ENCODE measurements around the gene PTPN1. TPM values are rescaled to one million over a fixed set of nuclear protein-coding genes. Genes with fewer than 3 reads are reported as not detected.

PTPN1 gene
- polyA plus RNA-seq, 3 donors, result 12.4 to 21.4 (median 19.1) TPM

DNA sequence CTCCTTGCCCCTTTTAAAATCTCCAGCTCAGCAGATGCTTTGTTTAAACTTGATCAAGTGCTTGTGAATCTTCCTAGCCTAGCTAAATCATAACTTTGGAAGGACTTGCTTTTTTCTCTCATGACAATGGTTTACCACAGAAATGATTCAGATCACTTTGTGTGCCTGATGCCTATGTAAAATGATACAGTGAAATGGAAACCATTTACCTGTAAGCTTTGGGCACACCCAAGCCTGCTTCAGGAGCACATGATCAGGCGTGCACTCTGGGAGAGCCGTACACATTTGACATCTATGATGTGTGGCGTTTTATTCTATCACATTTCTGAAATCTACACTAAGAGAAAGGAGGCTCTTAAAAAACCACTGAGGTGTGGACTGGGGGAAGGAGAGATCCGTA is 41.1 kb downstream of the PTPN1 start:
- Histone ChIP-seq H2AFZ (ENCODE audit: insufficient read depth, low read depth, low read length, poor library complexity, severe bottlenecking) (no peak overlapping the region), H3K4me3 (replicated peaks in 1 of 3; ENCODE audit: low read depth in 2 of 3, low read length in 3 of 3) (no peak overlapping the region), H3K9me3 (replicated peaks in 1 of 2; ENCODE audit: control insufficient read depth in 1 of 2, insufficient read depth in 1 of 2, low read length in 2 of 2) (no peaks in the 10 kb centered on the region), H4K20me1 (ENCODE audit: insufficient read depth, low read length) (peaks cover 88% of the 10 kb centered on the region), H3K9ac (ENCODE audit: insufficient read depth, low read length, poor library complexity, severe bottlenecking) (no peak overlapping the region), H3K36me3 (replicated peaks in 1 of 2; ENCODE audit: control insufficient read depth in 1 of 2, insufficient read depth in 2 of 2, low read length in 2 of 2) (peaks cover 5 to 32% of the 10 kb centered on the region in 2 donors), H3K27ac (ENCODE audit: low read depth in 1 of 2, low read length in 2 of 2) (no peak overlapping the region), H3K4me2 (replicated peaks; ENCODE audit: extremely low read depth, low read length, poor library complexity, severe bottlenecking) (no peak overlapping the region), H3K4me1 (ENCODE audit: control insufficient read depth in 1 of 2, insufficient read depth in 2 of 2, low read length in 2 of 2) (peaks cover 17 to 22% of the 10 kb centered on the region in 2 donors), H3K79me2 (ENCODE audit: insufficient read depth, low read length) (peaks cover 87% of the 10 kb centered on the region), H3K27me3 (ENCODE audit: control insufficient read depth in 2 of 2, insufficient read depth in 2 of 2, low read length in 2 of 2) (no peaks in the 10 kb centered on the region)
- TF ChIP-seq CTCF (IDR thresholded peaks at IDR 0.05), result no peak
- WGBS (ENCODE audit: insufficient coverage), result 100% methylated on average over 1 of the region's 4 CpGs
- peak overlapping the region in 1 of 7 donors; percentile 12 for H3K27ac Mint-ChIP-seq
- intact Hi-C loops (cut with micrococcal nuclease), result no loop called here
- peaks cover 16 to 27% of the 10 kb centered on the region in 2 donors for H3K36me3 Mint-ChIP-seq
- no peak for DNase-seq
- peaks cover 20% of the 10 kb centered on the region for H3K4me1 Mint-ChIP-seq
- H3K27me3 Mint-ChIP-seq (ENCODE audit: low read depth in 3 of 3), result no peaks in the 10 kb centered on the region
- no peaks in the 10 kb centered on the region for H3K9me3 Mint-ChIP-seq
- no peak overlapping the region for H3K4me3 Mint-ChIP-seq

GRCh38 chr20:50552979-50553378 is 42.8 kb downstream of the PTPN1 start:
- H3K27me3 ChIP-seq (ENCODE audit: control insufficient read depth in 2 of 2, insufficient read depth in 2 of 2, low read length in 2 of 2), result no peaks in the 10 kb centered on the region
- no peak overlapping the region for H3K4me3 ChIP-seq (replicated peaks in 1 of 3; ENCODE audit: low read depth in 2 of 3, low read length in 3 of 3)
- 92% methylated on average over 3 of the region's 3 CpGs for WGBS (ENCODE audit: insufficient coverage)
- H4K20me1 ChIP-seq (ENCODE audit: insufficient read depth, low read length), result peaks cover 87% of the 10 kb centered on the region
- no peak for DNase-seq
- H3K27me3 Mint-ChIP-seq (ENCODE audit: low read depth in 3 of 3), result no peaks in the 10 kb centered on the region
- no peak overlapping the region for H3K4me2 ChIP-seq (replicated peaks; ENCODE audit: extremely low read depth, low read length, poor library complexity, severe bottlenecking)
- intact Hi-C loops (cut with micrococcal nuclease), result no loop called here
- peaks cover 27 to 35% of the 10 kb centered on the region in 2 donors for H3K36me3 Mint-ChIP-seq
- H2AFZ ChIP-seq (ENCODE audit: insufficient read depth, low read depth, low read length, poor library complexity, severe bottlenecking), result no peak overlapping the region
- H3K79me2 ChIP-seq (ENCODE audit: insufficient read depth, low read length), result peaks cover 93% of the 10 kb centered on the region
- no peaks in the 10 kb centered on the region for H3K9me3 Mint-ChIP-seq
- no peak for TF ChIP-seq CTCF (IDR thresholded peaks at IDR 0.05)
- no peaks in the 10 kb centered on the region for H3K9me3 ChIP-seq (replicated peaks in 1 of 2; ENCODE audit: control insufficient read depth in 1 of 2, insufficient read depth in 1 of 2, low read length in 2 of 2)
- H3K9ac ChIP-seq (ENCODE audit: insufficient read depth, low read length, poor library complexity, severe bottlenecking), result no peak overlapping the region
- no peak overlapping the region for H3K4me3 Mint-ChIP-seq
- peaks cover 7 to 40% of the 10 kb centered on the region in 2 donors for H3K36me3 ChIP-seq (replicated peaks in 1 of 2; ENCODE audit: control insufficient read depth in 1 of 2, insufficient read depth in 2 of 2, low read length in 2 of 2)
- peaks cover 4 to 6% of the 10 kb centered on the region in 2 donors for H3K4me1 ChIP-seq (ENCODE audit: control insufficient read depth in 1 of 2, insufficient read depth in 2 of 2, low read length in 2 of 2)
- no peak overlapping the region for H3K27ac ChIP-seq (ENCODE audit: low read depth in 1 of 2, low read length in 2 of 2)
- peaks cover 9% of the 10 kb centered on the region for H3K4me1 Mint-ChIP-seq
- no peak overlapping the region for H3K27ac Mint-ChIP-seq
